HG03064 (cell line): ENCODE results near the gene EXTL1.
"Not testable (repeated sequence)": the region's sequence is repeated elsewhere in the genome, so short reads cannot be mapped to it uniquely, and the experiment has no call there.

Experiments used
- ATAC-seq: cut with Tn5 transposase; IDR thresholded peaks from one replicate; pipeline ENCODE4 v1.9.1; 2021; ENCODE audit warnings: low read depth; ENCODE audit not compliant: unreplicated experiment

The EXTL1 gene

GRCh38 chr1:26021647-26022403 is at the start of gene EXTL1:
Gene EXTL1 (plus strand): TSS chr1:26021775. CDS start chr1:26022647, 872 bp downstream.
- ATAC-seq = no peak

- ATAC-seq = no peak
These were observed 49.8 kb upstream of the EXTL1 start for GRCh38 chr1:25971811-25972180.

- no peak for ATAC-seq
These were observed 47.8 kb upstream of the EXTL1 start for GRCh38 chr1:25973610-25974321.

- ATAC-seq = no peak
These were observed 43.8 kb upstream of the EXTL1 start for GRCh38 chr1:25977801-25978200.

- no peak for ATAC-seq
These were observed 43.2 kb upstream of the EXTL1 start for GRCh38 chr1:25978403-25978802.

GRCh38 chr1:25979210-25979609 is 42.4 kb upstream of the EXTL1 start:
- no peak for ATAC-seq

GRCh38 chr1:25985171-25985570 is 36.4 kb upstream of the EXTL1 start:
- ATAC-seq = no peak

GRCh38 chr1:25985670-25986069 is 35.9 kb upstream of the EXTL1 start:
- ATAC-seq = no peak

- not testable (repeated sequence) for ATAC-seq
These were observed 34.8 kb upstream of the EXTL1 start for GRCh38 chr1:25986773-25987172.

GRCh38 chr1:25987951-25988350 is 33.6 kb upstream of the EXTL1 start:
- no peak for ATAC-seq

GRCh38 chr1:25989440-25990234 is 31.9 kb upstream of the EXTL1 start:
- ATAC-seq = no peak

- no peak for ATAC-seq
These were observed 31.3 kb upstream of the EXTL1 start for GRCh38 chr1:25990251-25990650.

GRCh38 chr1:25990702-25991395 is 30.7 kb upstream of the EXTL1 start:
- no peak for ATAC-seq

GRCh38 chr1:25991937-25992688 is 29.5 kb upstream of the EXTL1 start:
- no peak for ATAC-seq

GRCh38 chr1:25992689-25993171 is 28.8 kb upstream of the EXTL1 start:
- no peak for ATAC-seq

- ATAC-seq = no peak
These were observed 28.2 kb upstream of the EXTL1 start for GRCh38 chr1:25993197-25993951.

GRCh38 chr1:25994402-25995150 is 27.0 kb upstream of the EXTL1 start:
- ATAC-seq = no peak
